ENCODE data around the gene SMC1B. TPM values are rescaled to one million over a fixed set of nuclear protein-coding genes. Genes with fewer than 3 reads are reported as not detected.

Gene SMC1B
- polyA plus RNA-seq, 3 donors = not detected

GRCh38 chr22:45424241-45424731 is 10.9 kb upstream of the SMC1B start:
- Mint-ChIP-seq H3K27me3 (ENCODE audit: low read depth in 3 of 3) (peaks cover 0 to 8% (median 0%) of the 10 kb centered on the region in 3 donors), H3K9me3 (peaks cover 2 to 8% (median 6%) of the 10 kb centered on the region in 7 donors), H3K27ac (peak overlapping the region; percentile 93 to 97 (median 96)), H3K4me1 (peaks cover 51% of the 10 kb centered on the region), H3K4me3 (peak overlapping the region in 1 of 2 donors; percentile 62), H3K36me3 (peaks cover 10 to 13% of the 10 kb centered on the region in 2 donors)
- Histone ChIP-seq H3K9ac (ENCODE audit: insufficient read depth, low read length, poor library complexity, severe bottlenecking) (peak overlapping the region; percentile 32), H3K4me2 (replicated peaks; ENCODE audit: extremely low read depth, low read length, poor library complexity, severe bottlenecking) (peak overlapping the region; percentile 35), H3K4me3 (replicated peaks in 1 of 3; ENCODE audit: low read depth in 2 of 3, low read length in 3 of 3) (peak overlapping the region in 1 of 3 experiments; percentile 21), H3K27ac (ENCODE audit: low read depth in 1 of 2, low read length in 2 of 2) (peak overlapping the region; percentile 85 to 90), H3K79me2 (ENCODE audit: insufficient read depth, low read length) (no peaks in the 10 kb centered on the region), H2AFZ (ENCODE audit: insufficient read depth, low read depth, low read length, poor library complexity, severe bottlenecking) (peak overlapping the region; percentile 40), H3K4me1 (ENCODE audit: control insufficient read depth in 1 of 2, insufficient read depth in 2 of 2, low read length in 2 of 2) (peaks cover 46 to 47% of the 10 kb centered on the region in 2 donors), H4K20me1 (ENCODE audit: insufficient read depth, low read length) (no peaks in the 10 kb centered on the region), H3K36me3 (replicated peaks in 1 of 2; ENCODE audit: control insufficient read depth in 1 of 2, insufficient read depth in 2 of 2, low read length in 2 of 2) (peaks cover 0 to 5% of the 10 kb centered on the region in 2 donors), H3K27me3 (ENCODE audit: control insufficient read depth in 2 of 2, insufficient read depth in 2 of 2, low read length in 2 of 2) (no peaks in the 10 kb centered on the region), H3K9me3 (replicated peaks in 1 of 2; ENCODE audit: control insufficient read depth in 1 of 2, insufficient read depth in 1 of 2, low read length in 2 of 2) (peaks cover 0 to 5% of the 10 kb centered on the region in 2 donors)
- under 1% methylated on average over 11 of the region's 14 CpGs for WGBS (ENCODE audit: insufficient coverage)
- DNase-seq = peak; percentile 92 to 94 (median 93)
- TF ChIP-seq CTCF (IDR thresholded peaks at IDR 0.05) = no peak
- intact Hi-C loops (cut with micrococcal nuclease) = loop anchor here in 1 of 2 donors (5.0 kb wide), 1 partner anchor 157 kb away; no protein-coding TSS in a partner anchor

- peaks cover 18% of the 10 kb centered on the region in 2 donors for H3K36me3 Mint-ChIP-seq
- 100% methylated on average over 1 of the region's 4 CpGs for WGBS (ENCODE audit: insufficient coverage)
- peaks cover 2 to 8% (median 6%) of the 10 kb centered on the region in 7 donors for H3K9me3 Mint-ChIP-seq
- H3K79me2 ChIP-seq (ENCODE audit: insufficient read depth, low read length) = no peaks in the 10 kb centered on the region
- H3K4me1 ChIP-seq (ENCODE audit: control insufficient read depth in 1 of 2, insufficient read depth in 2 of 2, low read length in 2 of 2) = peaks cover 46 to 47% of the 10 kb centered on the region in 2 donors
- H3K27me3 ChIP-seq (ENCODE audit: control insufficient read depth in 2 of 2, insufficient read depth in 2 of 2, low read length in 2 of 2) = no peaks in the 10 kb centered on the region
- no peak overlapping the region for H3K4me3 Mint-ChIP-seq
- peak overlapping the region; percentile 85 to 90 for H3K27ac ChIP-seq (ENCODE audit: low read depth in 1 of 2, low read length in 2 of 2)
- H2AFZ ChIP-seq (ENCODE audit: insufficient read depth, low read depth, low read length, poor library complexity, severe bottlenecking) = no peak overlapping the region
- peak overlapping the region in 1 of 3 experiments; percentile 21 for H3K4me3 ChIP-seq (replicated peaks in 1 of 3; ENCODE audit: low read depth in 2 of 3, low read length in 3 of 3)
- intact Hi-C loops (cut with micrococcal nuclease) = loop anchor here in 1 of 2 donors (5.0 kb wide), 1 partner anchor 156 kb away; no protein-coding TSS in a partner anchor
- DNase-seq = no peak
- peaks cover 49% of the 10 kb centered on the region for H3K4me1 Mint-ChIP-seq
- peak overlapping the region; percentile 93 to 97 (median 96) for H3K27ac Mint-ChIP-seq
- no peak overlapping the region for H3K4me2 ChIP-seq (replicated peaks; ENCODE audit: extremely low read depth, low read length, poor library complexity, severe bottlenecking)
- H3K27me3 Mint-ChIP-seq (ENCODE audit: low read depth in 3 of 3) = peaks cover 0 to 6% (median 0%) of the 10 kb centered on the region in 3 donors
- H3K9me3 ChIP-seq (replicated peaks in 1 of 2; ENCODE audit: control insufficient read depth in 1 of 2, insufficient read depth in 1 of 2, low read length in 2 of 2) = peaks cover 0 to 5% of the 10 kb centered on the region in 2 donors
- H4K20me1 ChIP-seq (ENCODE audit: insufficient read depth, low read length) = no peaks in the 10 kb centered on the region
- peaks cover 0 to 5% of the 10 kb centered on the region in 2 donors for H3K36me3 ChIP-seq (replicated peaks in 1 of 2; ENCODE audit: control insufficient read depth in 1 of 2, insufficient read depth in 2 of 2, low read length in 2 of 2)
- no peak for TF ChIP-seq CTCF (IDR thresholded peaks at IDR 0.05)
- no peak overlapping the region for H3K9ac ChIP-seq (ENCODE audit: insufficient read depth, low read length, poor library complexity, severe bottlenecking)
These were observed 10.1 kb upstream of the SMC1B start for GRCh38 chr22:45423524-45423923.

All from CD14-positive monocyte (primary cell).